Measurements from ENCODE around the gene FCRL4. TPM values are rescaled to one million over a fixed set of nuclear protein-coding genes. Genes with fewer than 3 reads are reported as not detected.

The FCRL4 gene
- total RNA-seq (2014; rRNA removed; shearing (Covaris generic)) (not detected in 2 replicates), polyA plus RNA-seq (2016; fragmentation: Nextera tagmentation; extraction: Ambion mirVana) (not detected in 2 replicates)

- Histone ChIP-seq H3K79me2 (ENCODE audit: insufficient read depth) (no peaks in the 10 kb centered on the region), H3F3A (ENCODE audit: insufficient read depth) (no peaks in the 10 kb centered on the region), H2AFZ (no peak within 1 kb of the TSS), H3K9me2 (ENCODE audit: insufficient read depth) (no peaks in the 10 kb centered on the region), H3K27me3 (replicated peaks; ENCODE audit: insufficient read depth) (no peaks in the 10 kb centered on the region), H4K20me1 (ENCODE audit: insufficient read depth) (no peaks in the 10 kb centered on the region), H3K27ac (no peak within 1 kb of the TSS), H3K9ac (no peak within 1 kb of the TSS), H3K4me3 (no peak within 1 kb of the TSS), H3K4me2 (ENCODE audit: unreplicated experiment) (no peak within 1 kb of the TSS), H3K9me3 (ENCODE audit: low read depth) (no peaks in the 10 kb centered on the region), H3K4me1 (ENCODE audit: insufficient read depth) (no peaks in the 10 kb centered on the region), H3K36me3 (ENCODE audit: low read depth) (no peaks in the 10 kb centered on the region)
- DNase-seq, result no peak
- in situ Hi-C loops (cut with MboI), result no loop called here
- 22 to 31% methylated on average over 2 of the region's 2 CpGs for WGBS, 2 experiments (ENCODE audit: low coverage in 1 of 2, low lambda C conversion rate in 2 of 2, missing lambda C conversion rate in 2 of 2)
- TF ChIP-seq EZH2 (IDR thresholded peaks at IDR 0.05; ENCODE audit: insufficient read depth, poor library complexity, severe bottlenecking) (no peak), EZH2phosphoT487 (IDR thresholded peaks at IDR 0.05; ENCODE audit: insufficient read depth, low read depth) (no peak)
Measured at GRCh38 chr1:157597959-157598667, at the start of gene FCRL4. Gene FCRL4 (minus strand): TSS chr1:157598085. CDS start chr1:157597944, 141 bp downstream.

- H3K36me3 ChIP-seq (ENCODE audit: low read depth), result no peaks in the 10 kb centered on the region
Measured at GRCh38 chr1:157646144-157646543, 48.3 kb upstream of the FCRL4 start.

GRCh38 chr1:157641177-157641576 lies 43.3 kb upstream of the FCRL4 start:
- Histone ChIP-seq H4K20me1 (ENCODE audit: insufficient read depth) (no peaks in the 10 kb centered on the region), H3K9ac (no peak overlapping the region), H3K9me3 (ENCODE audit: low read depth) (no peaks in the 10 kb centered on the region), H3K27me3 (replicated peaks; ENCODE audit: insufficient read depth) (no peaks in the 10 kb centered on the region), H3K36me3 (ENCODE audit: low read depth) (no peaks in the 10 kb centered on the region), H3K9me2 (ENCODE audit: insufficient read depth) (no peaks in the 10 kb centered on the region), H3K4me3 (no peak overlapping the region), H2AFZ (no peak overlapping the region), H3K4me2 (ENCODE audit: unreplicated experiment) (no peak overlapping the region), H3K27ac (no peak overlapping the region), H3K4me1 (ENCODE audit: insufficient read depth) (no peaks in the 10 kb centered on the region), H3K79me2 (ENCODE audit: insufficient read depth) (no peaks in the 10 kb centered on the region), H3F3A (ENCODE audit: insufficient read depth) (no peaks in the 10 kb centered on the region)
- in situ Hi-C loops (cut with MboI), result no loop called here
- TF ChIP-seq EZH2phosphoT487 (IDR thresholded peaks at IDR 0.05; ENCODE audit: insufficient read depth, low read depth) (no peak), EZH2 (IDR thresholded peaks at IDR 0.05; ENCODE audit: insufficient read depth, poor library complexity, severe bottlenecking) (no peak)
- DNase-seq, result no peak
- WGBS, 2 experiments (ENCODE audit: low coverage in 1 of 2, low lambda C conversion rate in 2 of 2, missing lambda C conversion rate in 2 of 2), result 0 to 4% methylated on average over 2 of the region's 2 CpGs

More at GRCh38 chr1:157646144-157646543, 48.3 kb upstream of the FCRL4 start:
- Histone ChIP-seq H3F3A (ENCODE audit: insufficient read depth) (no peaks in the 10 kb centered on the region), H3K4me1 (ENCODE audit: insufficient read depth) (no peaks in the 10 kb centered on the region), H3K9me2 (ENCODE audit: insufficient read depth) (no peaks in the 10 kb centered on the region), H3K27ac (no peak overlapping the region), H3K4me3 (no peak overlapping the region), H3K9ac (no peak overlapping the region), H2AFZ (no peak overlapping the region), H3K4me2 (ENCODE audit: unreplicated experiment) (no peak overlapping the region), H4K20me1 (ENCODE audit: insufficient read depth) (no peaks in the 10 kb centered on the region), H3K79me2 (ENCODE audit: insufficient read depth) (no peaks in the 10 kb centered on the region), H3K27me3 (replicated peaks; ENCODE audit: insufficient read depth) (no peaks in the 10 kb centered on the region), H3K9me3 (ENCODE audit: low read depth) (no peaks in the 10 kb centered on the region)
- TF ChIP-seq EZH2 (IDR thresholded peaks at IDR 0.05; ENCODE audit: insufficient read depth, poor library complexity, severe bottlenecking), result no peak
- TF ChIP-seq EZH2phosphoT487 (IDR thresholded peaks at IDR 0.05; ENCODE audit: insufficient read depth, low read depth), result no peak
- no peak for DNase-seq
- in situ Hi-C loops (cut with MboI), result no loop called here

- no peak for DNase-seq
- Histone ChIP-seq H3K27ac (no peak overlapping the region), H3K9me3 (ENCODE audit: low read depth) (no peaks in the 10 kb centered on the region), H3K9me2 (ENCODE audit: insufficient read depth) (no peaks in the 10 kb centered on the region), H3K4me2 (ENCODE audit: unreplicated experiment) (no peak overlapping the region), H3K36me3 (ENCODE audit: low read depth) (no peaks in the 10 kb centered on the region), H3K79me2 (ENCODE audit: insufficient read depth) (no peaks in the 10 kb centered on the region), H3F3A (ENCODE audit: insufficient read depth) (no peaks in the 10 kb centered on the region), H2AFZ (no peak overlapping the region), H3K9ac (no peak overlapping the region), H3K27me3 (replicated peaks; ENCODE audit: insufficient read depth) (no peaks in the 10 kb centered on the region), H4K20me1 (ENCODE audit: insufficient read depth) (no peaks in the 10 kb centered on the region), H3K4me1 (ENCODE audit: insufficient read depth) (no peaks in the 10 kb centered on the region), H3K4me3 (no peak overlapping the region)
- 3 to 13% methylated on average over 4 of the region's 4 CpGs for WGBS, 2 experiments (ENCODE audit: low coverage in 1 of 2, low lambda C conversion rate in 2 of 2, missing lambda C conversion rate in 2 of 2)
- in situ Hi-C loops (cut with MboI), result no loop called here
- no peak for TF ChIP-seq EZH2phosphoT487 (IDR thresholded peaks at IDR 0.05; ENCODE audit: insufficient read depth, low read depth)
- no peak for TF ChIP-seq EZH2 (IDR thresholded peaks at IDR 0.05; ENCODE audit: insufficient read depth, poor library complexity, severe bottlenecking)
Measured at GRCh38 chr1:157639800-157640199, 41.9 kb upstream of the FCRL4 start.
